DMS53 treated with DMSO at 0.1 percent for 48 hours (cell line): Measurements from ENCODE around the gene SEC14L1.
"Not testable (repeated sequence)": the region's sequence is repeated elsewhere in the genome, so short reads cannot be mapped to it uniquely, and the experiment has no call there.

ENCODE experiments used
- DNase-seq: peaks from one replicate; lab custom pipeline; 2025; ENCODE audit not compliant: unreplicated experiment; lab: John Stamatoyannopoulos, UW

Gene SEC14L1

GRCh38 chr17:77231076-77231871, 90.5 kb downstream of the SEC14L1 start:
- no peak for DNase-seq

- no peak for DNase-seq
These were observed 92.4 kb downstream of the SEC14L1 start for GRCh38 chr17:77233127-77233526.

DNA sequence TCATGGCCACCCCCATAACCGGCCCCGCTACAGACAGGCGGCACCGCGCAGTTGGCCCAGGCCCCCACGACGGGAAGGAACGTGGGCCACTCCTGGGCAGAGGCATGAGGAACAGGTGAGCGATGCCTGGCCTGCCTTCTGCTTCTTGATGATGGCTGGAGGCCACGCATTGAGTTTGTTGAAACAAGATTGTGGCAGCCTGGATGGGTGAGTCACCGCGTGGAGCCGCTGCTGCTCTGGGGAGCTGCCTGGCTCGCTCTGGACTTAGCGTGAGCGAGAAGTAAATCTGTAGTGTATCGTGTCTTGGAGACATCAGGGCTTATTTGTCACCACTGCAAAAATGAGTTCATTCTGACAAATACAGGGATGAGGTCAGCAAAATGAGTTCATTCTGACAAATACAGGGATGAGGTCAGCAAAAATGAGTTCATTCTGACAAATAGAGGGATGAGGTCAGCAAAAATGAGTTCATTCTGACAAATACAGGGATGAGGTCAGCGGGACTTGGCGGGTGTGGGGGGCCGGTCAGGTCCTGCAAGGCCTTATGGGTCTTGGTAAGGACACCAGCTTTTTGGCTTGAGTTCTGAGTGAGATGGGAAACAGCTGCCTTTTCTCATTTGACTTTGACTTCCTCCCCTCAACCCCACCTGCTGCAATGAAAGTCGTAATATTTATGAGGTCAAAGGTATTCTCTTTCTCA, 93.0 kb downstream of the SEC14L1 start:
- DNase-seq: no peak

GRCh38 chr17:77234695-77235094, 93.9 kb downstream of the SEC14L1 start:
- no peak for DNase-seq

DNA sequence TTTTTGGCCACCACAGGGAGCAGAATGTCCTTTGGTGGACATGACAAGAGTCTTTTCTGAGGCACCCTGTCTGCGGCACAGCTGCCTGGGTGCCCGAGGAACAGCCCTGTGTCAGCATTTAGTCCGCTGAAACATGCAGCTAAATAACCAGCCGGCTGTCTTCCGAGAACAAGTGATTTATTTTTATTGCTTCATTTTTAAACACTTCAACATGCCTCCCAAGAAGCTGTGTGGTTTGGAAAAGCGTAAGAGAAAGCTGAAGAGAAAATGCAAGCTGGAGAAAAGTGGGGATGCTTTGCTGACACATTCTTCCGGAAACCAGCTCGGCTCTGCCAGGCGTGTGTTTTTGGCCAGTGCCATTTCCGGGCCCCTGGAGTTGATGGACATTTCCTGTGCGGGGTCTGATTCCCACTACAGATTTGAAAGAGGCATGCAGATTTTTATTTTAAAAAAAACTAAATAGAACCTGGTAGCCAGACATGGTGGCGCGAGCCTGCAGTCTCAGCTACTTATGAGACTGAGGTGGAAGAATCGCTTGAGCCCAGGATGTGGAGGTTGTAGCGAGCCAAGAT, 94.7 kb downstream of the SEC14L1 start:
- DNase-seq: no peak

DNA sequence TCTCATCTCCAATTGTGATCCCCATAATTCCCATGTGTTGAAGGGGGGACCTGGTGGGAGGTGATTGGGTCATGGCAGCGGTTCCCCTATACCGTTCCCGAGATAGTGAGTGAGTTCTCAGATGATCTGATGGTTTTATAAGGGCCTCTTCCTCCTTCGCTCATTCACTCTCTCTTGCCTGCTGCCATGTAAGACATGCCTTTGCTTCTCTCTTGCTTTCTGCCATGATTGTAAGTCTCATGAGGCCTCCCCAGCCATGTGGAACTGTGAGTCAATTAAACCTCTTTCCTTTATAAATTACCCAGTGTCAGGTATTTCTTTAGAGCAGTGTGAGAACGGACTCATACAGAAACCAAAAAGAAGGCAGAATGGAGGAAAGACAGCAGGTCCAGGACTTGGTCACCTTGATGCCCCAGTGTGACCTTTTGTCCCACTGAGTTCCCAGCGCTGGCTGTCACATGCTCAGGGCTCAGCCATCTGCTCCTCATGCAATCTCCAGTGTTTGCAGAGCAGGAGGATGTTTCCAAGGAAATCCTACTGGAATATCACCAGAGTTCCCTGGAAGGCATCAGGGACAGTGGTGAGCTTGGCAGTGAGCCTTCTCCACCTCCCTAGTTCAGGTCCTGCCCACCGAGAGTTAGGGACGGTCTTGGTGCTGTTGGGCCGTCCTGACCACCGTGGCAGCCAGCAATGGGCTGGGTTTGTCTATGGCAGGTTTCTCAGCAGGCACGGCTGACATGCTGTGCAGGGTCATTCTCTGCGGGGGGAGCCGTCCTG, 96.7 kb downstream of the SEC14L1 start:
- no peak for DNase-seq

DNA sequence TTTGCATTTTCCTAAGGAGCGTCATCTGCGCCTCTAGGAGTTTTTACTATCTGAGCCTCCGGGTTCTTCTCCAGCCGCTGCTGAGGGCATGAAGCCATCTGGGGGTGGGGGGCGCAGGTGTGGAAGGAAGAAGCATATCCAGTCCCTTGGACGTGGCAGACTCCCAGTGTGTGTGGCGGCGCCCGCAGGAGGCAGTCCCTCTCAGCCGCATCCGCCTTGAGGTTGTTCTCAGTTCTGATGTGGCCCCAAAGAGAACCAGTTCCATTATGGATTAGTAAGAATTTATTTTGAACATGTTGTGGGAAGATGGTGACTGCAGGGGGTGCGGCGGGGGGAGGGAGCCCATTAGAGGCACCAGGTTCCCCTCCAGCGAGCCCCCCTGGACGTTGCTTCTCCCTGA, 100.2 kb downstream of the SEC14L1 start:
- DNase-seq: no peak

GRCh38 chr17:77242118-77242851, 101.5 kb downstream of the SEC14L1 start:
- peak; percentile 22 for DNase-seq

GRCh38 chr17:77245162-77245926, 104.6 kb downstream of the SEC14L1 start:
- DNase-seq: no peak

DNA sequence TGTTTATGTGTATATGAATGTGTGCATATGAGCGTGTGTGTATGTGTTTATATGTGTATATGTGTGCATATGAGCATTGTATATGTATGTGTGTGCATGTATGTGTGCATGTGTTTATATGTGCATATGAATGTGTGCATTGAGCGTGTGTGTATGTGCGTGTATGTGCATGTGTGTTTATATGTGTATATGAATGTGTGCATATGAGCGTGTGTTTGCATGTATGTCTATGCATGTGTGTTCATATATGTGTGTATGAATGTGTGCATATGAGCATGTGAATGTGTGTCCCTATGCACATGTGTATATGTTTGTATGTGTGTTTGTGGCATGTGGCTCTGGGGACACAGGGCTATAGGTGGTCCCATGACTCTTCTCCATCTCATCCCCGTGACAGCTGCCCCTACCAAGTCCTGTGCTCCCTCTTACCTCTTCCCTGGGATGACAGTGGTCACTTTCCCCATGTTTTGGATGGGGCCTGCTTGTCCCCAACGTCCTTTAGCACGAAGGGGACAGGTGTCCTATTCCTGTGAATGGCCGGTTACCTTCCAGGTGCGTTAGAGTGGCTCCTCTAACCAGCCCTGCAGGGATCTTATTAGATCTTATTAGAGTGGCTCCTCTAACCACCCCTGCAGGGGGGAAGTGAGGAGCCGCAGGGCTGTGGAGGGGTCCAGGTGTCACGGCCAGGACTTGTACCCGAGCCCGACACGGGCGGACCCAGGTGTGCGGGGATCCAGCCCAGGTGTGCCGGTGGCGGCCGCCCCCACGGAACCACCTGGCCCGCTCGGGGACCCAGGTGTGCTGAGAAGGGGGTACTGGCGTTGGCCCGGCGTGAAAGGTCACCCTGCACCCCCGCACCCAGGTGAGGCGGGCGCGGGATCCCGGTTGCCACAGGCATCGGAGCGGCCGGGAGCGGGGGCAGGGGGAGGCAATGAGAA, 105.6 kb downstream of the SEC14L1 start:
- DNase-seq: no peak

- peak; percentile 16 for DNase-seq
These were observed 106.3 kb downstream of the SEC14L1 start for GRCh38 chr17:77247048-77247541.

DNA sequence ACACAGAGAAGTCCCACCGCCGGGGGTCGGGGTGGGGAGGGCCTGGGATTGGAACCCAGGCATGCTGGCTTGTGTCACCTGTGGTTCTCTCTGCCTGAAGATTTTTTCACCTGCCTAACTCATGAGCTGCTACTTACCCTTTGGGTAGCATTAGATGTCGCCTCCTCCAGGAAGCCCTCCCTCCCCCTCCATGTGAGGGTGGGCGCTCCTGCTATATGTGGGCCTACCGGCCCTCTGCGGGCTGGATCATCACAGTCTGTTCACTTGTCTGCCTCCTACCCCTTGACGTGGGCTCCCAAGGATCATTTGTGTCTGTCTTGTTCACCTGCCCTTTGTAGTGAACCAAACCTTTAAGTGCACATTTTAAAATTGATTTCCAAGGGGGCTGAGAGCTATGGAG, 106.8 kb downstream of the SEC14L1 start:
- no peak for DNase-seq

DNA sequence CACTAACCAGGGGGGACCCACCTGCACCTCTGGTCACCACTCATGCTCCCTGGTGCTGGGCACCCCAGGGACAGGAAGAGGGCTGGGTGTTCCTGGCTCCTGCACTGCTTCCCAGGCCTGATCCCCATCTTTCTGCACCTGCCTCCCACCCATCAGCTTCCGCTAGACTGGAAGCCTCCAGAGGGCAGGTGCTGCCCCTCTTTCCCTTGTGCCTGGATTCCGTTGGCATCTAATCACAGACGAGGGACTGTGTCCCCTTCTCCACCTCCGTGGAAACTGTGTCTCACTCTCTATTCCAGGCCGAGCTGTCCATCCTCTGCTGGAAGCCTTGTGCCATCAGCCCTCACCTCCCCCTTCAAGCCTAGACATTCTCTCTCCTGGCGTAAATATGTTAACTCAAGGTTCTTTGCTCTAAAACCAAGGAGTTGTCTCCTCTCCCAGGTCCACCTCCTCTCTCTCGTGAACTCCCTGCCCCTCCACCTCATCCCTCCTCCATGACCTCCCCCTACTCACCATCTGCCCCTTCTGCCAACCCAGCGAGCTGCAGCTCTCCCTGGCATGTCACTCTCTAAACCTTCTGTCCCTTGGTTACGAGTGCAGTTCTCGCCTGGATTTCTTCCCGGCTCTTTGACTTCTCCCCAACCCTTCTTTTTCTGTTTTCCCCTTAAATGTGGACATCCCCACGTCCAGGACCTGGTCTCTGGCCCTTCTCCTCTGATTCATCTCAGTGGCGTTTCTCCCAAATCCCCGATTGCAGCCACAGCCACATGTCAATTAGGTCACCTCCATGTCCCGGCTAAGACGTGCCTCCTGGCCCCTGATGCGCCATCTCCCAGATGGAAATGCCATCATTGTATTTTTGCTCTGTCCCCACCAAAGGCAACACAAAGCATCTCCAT, 107.7 kb downstream of the SEC14L1 start:
- DNase-seq: no peak

- DNase-seq: no peak
These were observed 110.9 kb downstream of the SEC14L1 start for GRCh38 chr17:77251622-77252183.

DNA sequence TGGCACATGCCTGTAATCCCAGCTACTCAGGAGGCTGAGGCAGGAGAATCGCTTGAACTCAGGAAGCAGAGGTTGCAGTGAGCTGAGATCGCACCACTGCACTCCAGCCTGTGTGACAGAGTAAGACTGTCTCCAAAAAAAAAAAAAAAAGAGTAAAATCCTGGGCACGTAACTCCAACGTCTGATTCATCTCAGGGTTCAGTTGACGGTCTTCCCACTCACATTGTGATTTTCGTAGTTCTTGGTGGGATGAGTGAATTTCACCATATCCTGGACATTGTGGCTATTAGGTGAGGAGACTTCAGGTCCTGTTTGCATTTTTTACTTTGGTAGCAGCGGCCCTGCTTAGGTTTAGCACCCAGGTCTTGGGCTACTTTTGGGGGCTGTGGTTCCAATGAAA, 111.5 kb downstream of the SEC14L1 start:
- not testable (repeated sequence) for DNase-seq

DNA sequence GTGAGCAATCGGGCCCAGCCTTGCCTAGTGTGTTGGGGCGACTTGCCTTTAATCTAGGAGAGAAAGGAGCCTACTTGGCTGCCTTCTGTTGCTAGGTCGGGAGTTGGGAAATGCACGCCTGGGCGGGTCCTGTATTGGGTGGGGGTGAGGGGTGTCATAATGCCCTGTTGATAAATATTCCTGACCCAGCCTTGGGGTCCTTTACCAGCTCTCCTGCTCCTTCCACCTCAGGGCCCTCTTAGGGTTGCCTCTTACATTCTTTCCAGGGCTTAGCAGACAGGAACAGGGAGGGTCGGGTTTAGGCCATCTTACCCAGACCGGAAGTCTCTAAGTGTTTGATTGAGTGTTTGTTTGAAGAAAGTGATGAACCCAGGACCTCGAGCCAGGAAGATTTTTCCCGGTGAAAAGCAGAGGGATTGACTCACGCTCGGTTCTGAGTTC, 112.9 kb downstream of the SEC14L1 start:
- DNase-seq: no peak
